GM19463 (cell line): Measurements from ENCODE around the gene AVPR1B.

Source experiments
- ATAC-seq: cut with Tn5 transposase; IDR thresholded peaks from one replicate; pipeline ENCODE4 v1.9.1; 2021; ENCODE audit warnings: mild to moderate bottlenecking, moderate library complexity; ENCODE audit not compliant: unreplicated experiment

AVPR1B gene

DNA sequence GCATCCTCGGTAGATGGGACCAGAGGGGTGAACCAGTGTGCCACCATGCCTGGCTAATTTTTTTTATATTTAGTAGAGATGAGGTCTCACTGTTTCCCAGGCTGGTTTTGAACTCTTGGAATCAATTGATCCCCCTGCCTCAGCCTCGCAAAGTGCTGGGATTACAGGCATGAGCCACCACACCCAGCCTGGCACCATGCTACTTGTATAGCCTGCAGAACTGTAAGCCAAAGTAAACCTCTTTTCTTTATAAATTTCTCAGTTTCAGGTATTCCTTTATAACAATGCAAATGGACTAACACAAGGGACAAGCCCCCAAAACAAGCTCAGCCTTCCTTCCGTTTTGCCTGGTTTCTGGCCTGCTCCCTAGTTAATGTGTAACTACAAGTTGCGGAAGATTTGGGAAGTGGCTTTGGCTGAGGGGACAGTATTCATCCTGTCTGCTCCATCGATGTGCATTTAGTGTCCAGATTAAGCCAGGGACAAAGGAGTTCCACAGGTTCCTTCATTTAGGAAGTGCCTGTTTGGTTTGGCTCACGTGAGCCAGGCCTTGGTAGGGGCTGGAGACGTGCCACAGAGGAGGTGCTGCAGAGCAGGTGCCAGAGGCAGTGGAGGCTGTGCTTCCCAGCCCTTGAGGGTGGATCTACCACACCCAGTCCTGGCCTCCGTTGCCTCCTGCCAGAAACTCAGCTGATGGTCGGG, 4.4 kb downstream of the AVPR1B start:
- ATAC-seq = no peak

DNA sequence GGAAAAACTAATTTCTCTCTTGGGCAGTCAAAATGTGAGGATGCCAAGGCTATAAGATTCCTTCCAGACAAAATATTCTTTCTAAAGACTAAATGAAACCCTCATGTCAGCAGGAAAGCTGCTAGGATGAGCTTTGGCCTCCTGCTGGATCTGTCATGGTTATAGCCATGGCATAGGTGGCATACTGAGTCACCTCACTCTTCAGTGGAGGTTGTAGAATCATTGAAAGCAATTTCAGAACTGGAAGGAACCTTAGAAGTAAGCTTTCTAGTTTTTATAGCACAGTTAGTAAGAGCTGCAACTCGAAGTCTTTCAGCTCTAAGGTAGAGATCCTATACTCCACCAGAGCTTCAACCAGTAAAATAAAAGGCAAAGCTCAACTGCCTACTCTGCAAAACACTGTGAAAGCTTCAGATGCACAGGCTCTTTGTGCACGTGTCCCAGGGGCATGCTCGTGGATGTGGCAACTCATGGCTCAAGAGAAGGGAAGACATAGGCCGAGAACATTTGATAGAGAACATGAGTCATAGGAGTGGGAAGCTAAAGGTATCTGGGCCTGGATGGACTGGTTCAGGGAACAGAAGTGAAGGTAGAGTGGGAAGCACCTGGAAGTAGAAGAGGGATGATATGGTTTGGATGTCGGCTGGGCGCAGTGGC, 5.8 kb downstream of the AVPR1B start:
- no peak for ATAC-seq

DNA sequence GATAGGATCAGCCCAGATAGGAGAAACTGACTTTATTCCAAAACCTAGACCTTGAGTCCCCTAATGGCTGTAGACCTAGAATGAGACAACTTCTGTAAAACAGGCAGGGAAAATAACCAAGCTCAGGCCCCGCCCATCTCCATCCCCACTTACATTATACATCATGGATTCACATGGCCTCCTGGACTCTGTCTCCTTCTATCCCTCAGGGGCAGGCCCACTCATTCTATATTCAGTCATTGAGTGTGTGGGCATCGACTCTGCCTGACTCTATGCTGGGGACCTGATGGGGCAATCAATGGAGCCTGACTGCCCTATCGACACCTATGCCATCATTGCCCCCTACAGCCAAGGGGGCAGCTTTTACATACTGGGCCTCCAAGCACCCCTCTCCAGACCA, 6.4 kb downstream of the AVPR1B start:
- no peak for ATAC-seq

DNA sequence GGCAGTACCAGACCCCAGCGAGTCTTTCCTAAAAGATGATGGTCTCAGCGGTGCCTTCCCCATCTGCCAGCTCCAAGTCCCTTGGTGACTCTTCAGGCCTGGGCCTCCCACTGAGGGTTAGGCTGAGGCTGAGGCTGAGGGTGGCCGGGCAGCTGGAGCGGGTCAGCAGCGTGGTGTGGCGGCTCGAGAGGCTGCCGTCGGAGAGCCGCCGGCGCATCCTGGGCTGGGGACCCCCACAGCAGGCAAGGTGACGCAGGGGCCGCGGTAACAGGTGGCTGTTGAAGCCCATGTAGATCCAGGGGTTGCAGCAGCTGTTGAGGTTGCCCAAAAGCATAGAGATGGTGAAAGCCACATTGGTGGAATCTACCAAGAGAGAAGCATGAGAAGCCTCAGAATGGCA, 7.0 kb downstream of the AVPR1B start:
- no peak for ATAC-seq

DNA sequence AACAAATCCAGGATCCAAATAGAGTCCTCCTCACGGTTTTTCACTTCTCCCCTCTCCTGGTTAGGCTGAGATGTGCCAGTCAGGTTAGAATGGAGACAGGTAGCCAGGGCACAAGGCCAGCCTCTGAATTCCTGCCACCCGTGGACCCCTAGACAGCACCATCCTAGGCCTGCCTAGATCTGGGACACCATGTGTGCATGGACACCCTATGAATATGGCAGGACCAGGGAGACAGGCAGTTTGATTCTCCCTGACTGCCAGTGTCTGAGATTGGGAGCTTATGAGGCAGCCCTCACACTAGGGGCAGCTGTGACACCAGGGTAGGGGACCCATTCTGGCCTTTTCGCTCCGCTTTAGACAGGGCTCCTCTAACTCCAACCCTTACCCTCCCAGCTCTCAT, 7.5 kb downstream of the AVPR1B start:
- no peak for ATAC-seq

DNA sequence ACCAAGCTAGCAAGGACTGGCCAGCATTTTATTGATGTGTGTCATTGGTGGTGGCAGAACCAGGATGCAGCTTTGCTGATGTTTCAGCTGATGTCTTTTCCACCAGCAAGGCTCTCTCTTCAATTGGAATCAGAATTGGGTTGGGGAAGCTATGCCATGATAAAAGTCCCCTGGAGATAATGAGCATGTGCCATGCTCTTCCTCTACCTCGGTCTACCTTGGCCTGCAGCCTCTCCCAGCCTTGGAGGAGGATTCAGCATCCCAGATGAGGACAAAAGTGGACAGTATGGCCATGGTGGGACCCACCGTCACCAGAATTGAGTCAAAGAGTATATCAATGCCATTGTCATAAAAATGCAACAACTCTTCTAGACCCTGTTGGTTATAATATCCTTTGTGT, 8.6 kb downstream of the AVPR1B start:
- ATAC-seq = no peak

DNA sequence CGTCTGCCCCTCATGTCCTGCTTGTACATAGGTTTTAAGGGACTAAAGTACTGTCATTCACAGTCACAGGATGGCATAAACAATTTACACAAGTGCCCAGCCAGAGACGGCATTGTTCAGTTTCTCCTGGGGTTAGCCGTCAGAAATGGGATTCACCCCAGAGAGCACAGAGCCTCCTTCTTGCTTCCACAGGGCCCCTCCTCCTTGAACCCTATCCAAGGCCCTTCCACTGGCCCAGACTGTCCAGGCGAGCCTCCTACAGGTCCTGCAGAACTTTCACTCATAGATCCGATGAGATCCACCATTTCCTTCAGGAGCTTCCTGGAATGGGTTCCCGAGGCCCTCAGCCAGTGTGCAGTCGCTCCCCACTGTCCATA, 10.0 kb downstream of the AVPR1B start:
- no peak for ATAC-seq

DNA sequence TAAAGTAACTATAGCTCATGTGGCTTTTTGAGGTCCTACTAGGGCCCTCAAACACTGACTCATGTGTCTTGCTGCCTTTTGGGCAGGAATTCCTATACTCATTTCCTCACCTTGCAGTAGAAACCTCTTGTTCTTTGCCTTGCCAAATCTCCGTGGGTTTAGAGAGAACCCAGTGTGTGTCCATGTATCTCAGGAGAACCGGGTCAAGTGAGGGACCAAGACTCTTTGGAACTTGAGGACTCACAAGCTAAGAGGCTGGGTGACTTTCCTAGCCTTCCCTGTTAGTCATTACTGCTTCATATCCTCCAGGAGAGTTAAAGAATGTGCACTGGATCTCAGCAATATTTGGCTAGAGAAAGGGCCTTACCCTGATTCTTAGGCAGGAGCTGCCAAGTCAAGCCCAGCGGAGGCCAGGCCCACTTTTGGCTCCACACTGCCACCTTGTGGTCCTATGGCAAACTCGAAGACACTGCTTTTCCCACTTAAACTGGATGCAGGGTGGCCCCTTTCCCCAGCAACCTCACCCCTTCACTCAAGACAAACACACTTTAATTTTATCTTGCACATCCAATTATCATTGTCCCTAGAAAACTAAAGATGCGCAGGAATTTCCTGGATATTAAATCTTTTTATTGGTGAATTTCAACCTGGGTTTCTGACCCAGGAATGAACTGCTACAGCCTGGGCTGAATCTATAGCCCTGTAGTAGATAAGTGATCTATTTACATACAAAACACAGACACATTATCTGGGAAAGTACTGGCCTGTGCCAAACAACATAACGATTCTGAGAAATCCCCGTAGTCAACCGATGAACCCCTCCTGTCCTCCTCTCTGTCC, 10.6 kb downstream of the AVPR1B start:
- ATAC-seq = no peak

DNA sequence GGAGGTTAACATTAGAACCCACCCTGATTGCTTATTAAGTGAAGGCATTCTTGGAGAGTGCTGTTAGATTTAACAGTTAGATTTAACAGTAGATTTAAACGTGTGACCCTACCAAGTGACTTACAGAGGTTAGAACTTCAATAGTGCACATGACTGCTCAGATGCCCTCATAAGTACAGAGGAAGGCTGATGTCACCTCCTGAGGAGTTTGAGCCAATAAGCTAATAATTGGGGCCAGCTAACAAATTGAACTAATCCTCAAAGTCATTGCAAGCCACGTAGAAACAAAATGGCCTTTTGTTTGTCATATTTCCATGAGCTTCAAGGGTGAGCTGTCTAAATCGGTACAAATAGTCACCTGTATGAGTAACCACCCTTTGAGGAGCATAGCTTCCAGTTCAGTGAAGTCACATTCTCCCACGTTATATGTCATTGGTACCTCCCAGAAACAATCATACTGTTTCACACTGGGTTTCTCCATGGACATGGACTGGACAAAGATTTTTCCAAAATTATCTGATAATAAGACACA, 11.7 kb downstream of the AVPR1B start:
- ATAC-seq = no peak

DNA sequence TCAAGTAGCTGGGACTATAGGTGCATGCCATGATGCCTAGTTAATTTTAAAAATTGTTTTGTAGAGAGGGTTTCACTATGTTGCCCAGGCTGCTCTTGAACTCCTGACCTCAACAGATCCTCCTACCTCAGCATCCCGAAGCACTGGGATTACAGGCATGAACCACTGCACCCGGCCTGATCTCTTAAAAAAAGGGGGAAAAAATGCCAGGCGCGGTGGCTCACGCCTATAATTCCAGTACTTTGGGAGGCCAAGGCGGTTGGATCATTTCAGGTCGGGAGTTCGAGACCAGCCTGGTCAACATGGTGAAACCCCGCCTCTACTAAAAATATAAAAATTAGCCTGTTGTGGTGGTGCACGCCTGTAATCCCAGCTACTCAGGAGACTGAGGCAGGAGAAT, 13.2 kb downstream of the AVPR1B start:
- no peak for ATAC-seq

DNA sequence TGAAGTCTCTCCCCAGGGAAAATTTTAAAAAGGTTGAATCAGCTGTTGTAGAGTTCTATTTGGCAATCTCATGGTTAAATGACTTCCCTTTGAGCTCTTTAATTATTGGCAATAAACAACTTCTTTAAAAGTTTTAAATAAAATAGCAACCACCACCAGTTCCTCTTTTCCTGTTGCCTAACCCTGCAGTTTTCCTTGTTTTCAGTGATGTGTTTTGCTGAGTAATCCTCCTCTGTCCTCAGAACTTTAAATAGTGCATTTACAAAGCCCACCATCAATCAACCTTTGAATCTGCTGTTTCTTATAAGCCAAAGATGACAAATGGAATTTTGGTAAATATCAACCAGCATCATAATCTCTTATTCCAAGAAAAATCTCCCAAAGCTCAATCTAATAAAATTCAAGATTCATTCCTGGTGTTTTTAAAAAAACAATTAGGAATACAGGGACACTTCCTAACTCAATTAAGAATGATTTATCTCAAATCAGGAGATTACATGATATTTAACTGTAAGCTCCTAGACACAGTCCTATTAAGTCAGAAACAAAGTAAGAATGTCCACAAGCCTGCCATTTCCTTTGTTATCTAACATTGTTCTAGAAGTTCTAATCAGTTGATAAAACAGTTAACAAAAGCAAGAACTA, 14.8 kb downstream of the AVPR1B start:
- ATAC-seq = no peak

DNA sequence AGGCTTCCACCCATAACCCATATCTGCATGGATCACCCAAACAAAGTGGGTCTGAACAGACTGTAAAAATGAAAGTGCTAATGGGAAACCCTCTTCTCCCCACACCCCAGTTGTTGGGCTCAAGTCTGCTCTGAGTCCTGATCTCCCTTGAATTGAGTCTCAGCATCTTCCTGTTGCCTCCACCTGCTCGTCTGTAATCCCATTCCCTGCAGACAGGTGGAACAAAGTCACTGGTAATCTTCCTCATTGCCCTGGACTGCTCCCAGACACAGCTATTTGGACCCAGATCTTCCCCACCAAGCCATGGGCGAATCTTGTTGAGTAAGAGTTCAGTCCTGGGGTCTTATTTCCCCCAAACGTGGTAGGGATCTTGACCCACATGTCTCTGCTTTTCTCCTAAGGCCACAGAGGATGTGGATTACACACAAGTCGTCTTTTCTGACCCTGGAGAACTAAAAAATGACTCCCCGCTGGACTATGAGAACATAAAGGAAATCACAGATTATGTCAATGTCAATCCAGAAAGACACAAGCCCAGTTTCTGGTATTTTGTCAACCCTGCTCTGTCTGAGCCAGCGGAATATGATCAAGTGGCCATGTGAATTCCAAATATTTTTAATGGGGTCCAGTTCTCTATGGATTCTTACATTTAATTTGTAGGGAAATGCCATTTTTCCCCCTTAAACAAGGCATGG, 15.7 kb downstream of the AVPR1B start:
- no peak for ATAC-seq

DNA sequence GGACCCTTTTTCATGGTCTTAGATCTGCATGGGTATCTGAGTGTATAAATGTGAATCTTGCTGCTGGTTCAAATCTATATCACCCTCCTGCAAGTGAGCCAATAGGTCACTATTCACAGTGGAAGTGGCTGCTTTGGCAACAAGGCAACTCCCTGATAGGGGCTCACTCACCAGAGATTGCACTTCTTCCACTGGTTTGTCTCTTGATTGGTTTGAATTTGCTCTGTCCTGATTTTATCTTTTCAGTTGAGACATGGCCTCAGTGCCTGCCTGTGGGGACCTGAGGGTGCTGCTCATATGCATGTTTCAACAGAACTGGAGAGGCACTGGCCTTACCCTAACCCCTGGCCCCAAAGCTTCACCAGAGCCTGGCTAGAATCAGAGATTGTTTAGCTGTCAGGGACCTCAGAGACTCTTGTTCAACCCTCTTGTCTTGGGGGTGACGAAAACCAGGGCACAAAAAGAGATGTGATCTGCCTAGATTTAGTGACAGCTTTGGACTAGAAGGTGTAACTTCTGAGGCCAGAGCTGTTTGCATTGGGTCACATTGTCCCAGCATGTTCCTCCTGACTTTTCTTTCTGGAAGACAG, 16.9 kb downstream of the AVPR1B start:
- no peak for ATAC-seq

DNA sequence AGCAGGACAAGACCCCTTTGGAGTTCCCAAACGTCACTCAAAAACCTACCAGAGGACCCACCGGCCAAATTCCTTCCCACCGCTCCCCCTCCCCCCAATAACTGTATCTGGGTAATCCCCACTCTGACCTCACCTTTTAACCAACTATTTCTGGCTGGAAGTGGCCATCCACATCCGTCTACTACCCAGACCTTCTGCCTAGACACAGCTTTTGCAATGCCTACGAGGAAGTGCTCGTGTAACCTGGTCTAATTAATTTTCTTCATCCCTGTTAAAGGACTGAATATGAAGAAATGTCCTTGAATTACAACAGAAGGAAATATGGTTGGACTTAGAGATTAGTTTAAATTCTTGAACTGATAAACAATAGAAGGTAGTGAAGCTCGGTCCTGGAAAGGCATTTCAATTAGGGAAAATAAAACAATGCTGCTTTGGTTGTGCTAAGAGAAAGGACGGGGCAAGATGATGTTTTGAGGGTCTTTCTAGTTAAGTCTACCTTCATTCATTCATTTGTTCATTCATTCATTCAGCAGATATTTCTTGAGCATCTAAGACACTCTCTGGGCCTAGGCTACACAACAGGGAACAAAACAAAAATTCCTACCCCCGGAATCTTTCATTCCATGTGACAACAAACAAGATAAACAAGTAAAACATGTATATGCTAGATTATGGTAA, 18.8 kb downstream of the AVPR1B start:
- ATAC-seq = no peak

DNA sequence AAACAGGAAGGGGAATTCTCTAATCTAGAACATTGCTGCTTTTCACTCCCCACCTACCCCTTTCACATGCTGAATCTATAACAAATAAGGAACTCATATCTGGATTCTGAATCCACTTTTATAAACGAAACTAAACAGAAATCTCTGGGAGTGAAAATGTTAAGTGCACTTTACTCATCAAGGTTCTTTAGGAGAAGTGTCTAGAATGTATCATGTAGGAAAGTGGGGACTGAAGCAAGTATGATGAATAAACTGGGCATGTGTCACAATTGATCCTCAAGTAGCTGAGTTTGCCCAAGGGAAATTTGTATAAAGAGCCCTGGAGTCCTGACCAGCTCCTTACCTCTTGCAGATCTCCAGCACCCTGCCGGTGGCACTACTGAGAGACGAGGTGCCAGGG, 19.8 kb downstream of the AVPR1B start:
- no peak for ATAC-seq

DNA sequence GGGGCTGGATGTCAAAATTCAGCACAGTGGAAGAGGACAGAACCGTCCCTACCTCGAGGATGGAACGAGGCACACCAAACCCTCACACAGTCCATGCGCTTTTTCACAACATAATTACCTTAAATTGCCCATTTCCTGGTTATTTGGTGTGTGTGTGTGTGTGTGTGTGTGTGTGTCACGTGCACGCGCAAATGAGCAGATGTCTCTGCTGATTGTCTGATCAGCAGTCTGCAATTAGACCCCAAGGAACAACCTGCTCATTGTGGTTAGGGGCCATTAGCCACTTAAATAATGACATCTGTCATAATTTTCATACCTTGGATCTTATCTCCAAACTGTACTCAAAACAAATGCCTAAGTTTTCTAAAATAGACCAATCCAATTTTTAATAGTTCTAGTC, 23.2 kb downstream of the AVPR1B start:
- ATAC-seq = no peak

DNA sequence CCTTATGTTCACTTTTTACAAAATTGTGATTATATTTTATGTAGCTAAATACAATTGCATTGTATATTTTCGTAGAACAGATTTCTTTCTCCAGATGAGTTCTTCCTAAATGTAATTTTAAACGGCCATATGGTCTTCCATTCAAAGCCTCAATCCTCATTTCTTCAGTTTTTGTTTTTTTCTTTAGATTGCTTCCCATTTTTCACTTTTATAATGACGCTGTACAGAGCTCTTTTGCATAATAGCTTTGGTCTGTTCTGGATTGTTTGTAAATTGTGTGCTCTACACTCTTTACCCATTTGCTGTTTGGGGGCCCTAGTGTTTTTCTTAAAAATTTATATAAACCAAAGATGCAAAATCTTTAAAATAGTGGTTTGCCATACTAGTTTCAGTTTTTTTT, 27.8 kb downstream of the AVPR1B start:
- no peak for ATAC-seq

DNA sequence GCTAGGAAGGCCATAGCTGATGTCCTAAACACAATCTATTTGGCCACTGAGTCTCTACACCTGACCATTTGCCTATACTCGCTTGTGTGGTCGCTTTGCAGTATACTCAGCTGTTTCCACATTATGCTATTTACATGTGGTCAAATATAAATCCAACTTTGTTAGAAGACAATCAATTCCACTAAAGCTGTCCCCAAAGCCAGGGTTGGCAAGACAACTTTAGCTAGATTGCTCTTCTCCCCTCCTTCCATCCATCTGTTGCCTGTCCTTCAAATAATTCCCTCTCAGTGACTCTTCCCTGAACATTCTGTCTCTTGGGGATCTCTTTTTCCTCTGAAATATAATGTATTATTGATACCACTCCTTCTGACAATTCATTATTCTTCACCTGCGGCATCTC, 30.1 kb downstream of the AVPR1B start:
- no peak for ATAC-seq

DNA sequence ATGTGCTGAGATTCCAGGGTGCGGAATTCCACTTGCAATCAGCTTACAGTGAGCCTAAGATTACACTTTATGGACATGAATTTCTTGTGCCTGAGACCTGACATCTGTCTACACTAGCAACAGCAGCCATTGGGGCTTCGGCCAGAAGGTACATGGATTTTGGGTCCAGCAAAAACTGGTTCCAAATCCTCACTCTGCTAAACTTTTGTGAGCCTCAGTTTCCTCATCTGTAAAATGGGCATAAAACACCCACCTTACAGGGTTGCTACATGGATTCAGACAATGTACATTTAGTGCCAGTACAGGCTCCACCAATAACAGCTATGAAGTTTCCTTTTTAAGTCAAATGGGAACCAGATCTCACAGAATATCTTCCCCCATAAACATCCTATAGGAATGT, 33.4 kb downstream of the AVPR1B start:
- ATAC-seq = no peak
